Measurements from ENCODE around the gene KCNQ5. TPM values are rescaled to one million over a fixed set of nuclear protein-coding genes. Genes with fewer than 3 reads are reported as not detected.

KCNQ5 gene
- total RNA-seq, 1 experiment from 2014 or later, result 2.1 TPM

GRCh38 chr6:73240730-73241129 lies 618.9 kb downstream of the KCNQ5 start:
- DNase-seq (ENCODE audit: low spot score), result no peak

DNA sequence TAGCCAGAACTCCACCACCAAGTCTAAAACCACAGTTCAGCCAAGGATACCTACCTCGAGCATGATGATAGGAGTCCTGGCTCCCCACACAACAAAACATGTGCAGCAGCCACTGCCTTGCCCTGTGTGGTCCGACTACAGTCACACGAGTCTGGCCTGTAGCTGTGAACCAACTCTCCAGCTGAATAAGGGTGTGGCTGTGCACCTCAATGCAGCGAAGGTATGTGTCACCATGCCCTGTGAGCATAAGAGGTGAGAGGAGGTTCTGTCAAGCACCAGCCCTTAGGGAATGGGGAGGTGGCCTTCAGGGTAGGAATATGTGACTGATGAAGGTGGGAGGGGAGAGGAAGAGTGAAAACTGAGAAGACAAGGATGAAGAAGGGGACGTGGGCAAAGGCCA lies 620.1 kb downstream of the KCNQ5 start:
- DNase-seq (ENCODE audit: low spot score), result no peak
